AG09319 (cell line): Measurements from ENCODE around the gene TTLL11.
A peak's percentile ranks its signal among the peaks of the same experiment; 100 is the strongest.

Experiments
- DNase-seq: peaks from one replicate; pipeline ENCODE4 v3.0.0-alpha.2; 2010; ENCODE audit warnings: low read depth; ENCODE audit errors: extremely low read depth
- CTCF ChIP-seq: IDR thresholded peaks from 2 replicates; pipeline ENCODE4 v1.5.1; 2011; ENCODE audit warnings: low read depth, mild to moderate bottlenecking, inconsistent platforms, low read length, moderate library complexity

Gene TTLL11

GRCh38 chr9:121912812-121913627 is 180.1 kb downstream of the TTLL11 start:
- DNase-seq, result no peak
- no peak for TF ChIP-seq CTCF

GRCh38 chr9:121910491-121911040 is 182.5 kb downstream of the TTLL11 start:
- no peak for DNase-seq
- no peak for TF ChIP-seq CTCF

- TF ChIP-seq CTCF, result no peak
Measured at GRCh38 chr9:121909111-121909510, 184.0 kb downstream of the TTLL11 start.

GRCh38 chr9:121906074-121906870 is 186.8 kb downstream of the TTLL11 start:
- no peak for TF ChIP-seq CTCF
- DNase-seq, result no peak

More at GRCh38 chr9:121909111-121909510, 184.0 kb downstream of the TTLL11 start:
- DNase-seq, result no peak

GRCh38 chr9:121902461-121903135 is 190.5 kb downstream of the TTLL11 start:
- DNase-seq, result peak; percentile 98
- no peak for TF ChIP-seq CTCF

- no peak for TF ChIP-seq CTCF
- no peak for DNase-seq
Measured at GRCh38 chr9:121901616-121902015, 191.5 kb downstream of the TTLL11 start.
